HFF-Myc (cell line): Measurements from ENCODE around the gene AFF3.
"Not testable (repeated sequence)": the region's sequence is repeated elsewhere in the genome, so short reads cannot be mapped to it uniquely, and the experiment has no call there.

ENCODE experiments used
- DNase-seq: peaks from one replicate; pipeline ENCODE4 v3.0.0-alpha.2; 2011; ENCODE audit warnings: low read depth; ENCODE audit errors: extremely low read depth
- H3K4me3 ChIP-seq: replicated peaks from 2 replicates; pipeline ENCODE4 v1.5.1; 2011; ENCODE audit warnings: low read depth, mild to moderate bottlenecking, control low read depth, low read length
- TF ChIP-seq, protein P1 (sequence below): IDR thresholded peaks from 2 replicates; pipeline ENCODE4 v1.5.1; 2012; ENCODE audit warnings: mild to moderate bottlenecking, low read depth, low read length, control low read depth; ENCODE audit errors: missing control alignments

Gene AFF3

DNA sequence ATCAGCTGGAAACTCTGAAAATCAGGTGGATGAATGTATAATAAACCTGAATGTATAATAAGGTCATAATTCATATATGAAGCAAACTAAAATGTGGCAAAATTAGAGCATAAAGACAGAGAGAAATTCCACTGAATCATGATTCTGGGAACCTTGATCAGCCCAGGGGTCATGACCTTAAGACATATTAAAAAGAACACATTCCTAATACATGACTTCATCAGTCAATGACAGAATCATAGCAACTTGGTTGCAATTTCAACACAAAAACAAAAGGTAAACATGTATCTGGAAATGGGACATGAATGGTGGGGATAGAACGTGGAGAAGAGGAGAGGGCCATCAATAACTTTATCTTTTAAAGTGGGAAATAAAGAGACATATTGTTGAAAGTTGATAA, 17.6 kb downstream of the AFF3 start:
- TF ChIP-seq, protein P1, sequence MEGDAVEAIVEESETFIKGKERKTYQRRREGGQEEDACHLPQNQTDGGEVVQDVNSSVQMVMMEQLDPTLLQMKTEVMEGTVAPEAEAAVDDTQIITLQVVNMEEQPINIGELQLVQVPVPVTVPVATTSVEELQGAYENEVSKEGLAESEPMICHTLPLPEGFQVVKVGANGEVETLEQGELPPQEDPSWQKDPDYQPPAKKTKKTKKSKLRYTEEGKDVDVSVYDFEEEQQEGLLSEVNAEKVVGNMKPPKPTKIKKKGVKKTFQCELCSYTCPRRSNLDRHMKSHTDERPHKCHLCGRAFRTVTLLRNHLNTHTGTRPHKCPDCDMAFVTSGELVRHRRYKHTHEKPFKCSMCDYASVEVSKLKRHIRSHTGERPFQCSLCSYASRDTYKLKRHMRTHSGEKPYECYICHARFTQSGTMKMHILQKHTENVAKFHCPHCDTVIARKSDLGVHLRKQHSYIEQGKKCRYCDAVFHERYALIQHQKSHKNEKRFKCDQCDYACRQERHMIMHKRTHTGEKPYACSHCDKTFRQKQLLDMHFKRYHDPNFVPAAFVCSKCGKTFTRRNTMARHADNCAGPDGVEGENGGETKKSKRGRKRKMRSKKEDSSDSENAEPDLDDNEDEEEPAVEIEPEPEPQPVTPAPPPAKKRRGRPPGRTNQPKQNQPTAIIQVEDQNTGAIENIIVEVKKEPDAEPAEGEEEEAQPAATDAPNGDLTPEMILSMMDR: no peak
- no peak overlapping the region for H3K4me3 ChIP-seq
- no peak for DNase-seq

DNA sequence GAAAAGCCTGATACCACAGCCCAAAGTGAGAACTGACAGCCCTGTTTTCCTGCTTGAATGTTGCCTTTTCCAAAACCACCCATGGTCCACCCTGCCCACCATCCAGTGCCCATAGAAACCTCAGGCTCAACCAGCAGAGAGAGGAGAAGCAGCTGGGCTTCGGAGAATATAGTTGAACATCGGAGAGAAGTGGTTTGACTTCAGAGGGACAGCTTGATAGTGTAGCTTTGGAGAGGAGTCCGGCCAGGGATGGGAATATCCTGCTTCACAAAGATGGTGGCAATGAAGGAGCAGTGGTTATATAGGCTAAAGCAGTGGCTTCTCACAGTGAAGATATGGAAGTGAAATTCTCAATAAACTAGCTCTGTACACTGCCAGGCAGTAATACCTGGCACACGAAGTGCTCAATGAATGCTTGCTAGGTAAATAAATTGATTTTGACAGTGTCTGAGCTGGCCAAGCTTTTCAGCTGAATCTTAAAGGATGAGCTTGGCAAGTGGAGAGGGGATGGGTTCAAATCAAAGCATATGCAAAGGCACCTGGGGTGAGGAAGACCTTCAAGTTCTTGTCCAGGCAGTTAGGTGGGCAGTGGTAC, 21.2 kb downstream of the AFF3 start:
- DNase-seq: no peak
- TF ChIP-seq, protein P1: no peak
- H3K4me3 ChIP-seq: no peak overlapping the region

DNA sequence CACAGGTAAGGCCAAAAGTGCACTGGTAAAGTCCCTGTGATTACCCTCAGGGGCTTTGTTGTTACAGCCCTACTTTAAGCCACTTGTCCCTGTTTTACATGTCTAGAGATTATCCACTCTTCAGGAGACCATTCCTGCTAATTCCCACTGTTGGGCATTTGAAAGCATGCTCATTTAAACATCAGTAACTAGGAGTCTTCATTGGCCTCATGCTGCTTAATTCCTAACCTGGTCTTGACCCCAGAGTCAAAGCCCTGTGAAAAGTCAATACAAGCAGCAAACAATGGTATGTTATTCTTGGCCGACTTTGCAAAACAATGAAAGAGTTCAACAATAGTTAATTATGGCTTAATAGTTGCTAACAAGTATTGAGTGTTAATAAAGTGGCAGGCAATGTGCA, 23.2 kb downstream of the AFF3 start:
- no peak overlapping the region for H3K4me3 ChIP-seq
- TF ChIP-seq, protein P1: no peak
- no peak for DNase-seq

DNA sequence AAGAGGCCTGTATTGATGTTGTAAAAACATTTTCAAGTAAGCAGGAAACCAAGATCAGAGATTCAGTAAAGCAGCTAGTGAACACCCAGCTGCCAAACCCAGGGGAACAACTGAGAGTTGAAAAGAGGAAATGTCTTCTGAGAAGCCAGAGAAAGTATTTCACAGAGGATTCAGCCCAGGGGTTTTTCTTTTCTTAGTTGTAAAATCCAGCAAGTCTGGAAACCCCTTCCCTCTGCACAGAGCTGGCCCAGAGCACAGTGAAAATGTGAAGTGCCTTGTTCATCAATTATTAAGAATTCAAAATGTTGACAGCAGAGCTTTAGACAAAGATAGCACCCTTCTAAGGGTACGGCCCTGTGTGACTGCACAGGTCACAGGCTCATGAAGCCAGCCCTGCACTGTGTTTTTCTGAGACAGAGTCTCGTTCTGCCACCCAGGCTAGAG, 28.4 kb downstream of the AFF3 start:
- TF ChIP-seq, protein P1: no peak
- no peak for DNase-seq
- H3K4me3 ChIP-seq: no peak overlapping the region

DNA sequence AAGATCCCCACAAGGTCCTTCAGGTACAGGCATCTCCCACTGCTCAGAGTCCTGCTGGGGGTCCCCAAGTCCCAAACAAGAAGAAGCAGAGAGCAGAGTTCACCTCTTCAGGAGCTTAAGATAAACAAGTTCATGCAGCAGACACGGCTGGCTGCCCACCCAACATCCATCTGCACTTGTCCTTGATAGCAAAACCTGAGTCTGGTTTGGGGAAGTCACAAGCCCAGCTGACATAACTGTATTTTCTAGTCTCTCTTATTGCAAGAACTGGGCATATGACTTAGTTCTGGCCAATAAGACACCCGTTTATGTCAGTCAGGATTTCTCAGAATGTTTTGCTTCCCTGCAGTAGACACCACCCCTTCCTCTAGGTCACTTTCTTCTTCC, 31.8 kb downstream of the AFF3 start:
- no peak overlapping the region for H3K4me3 ChIP-seq
- DNase-seq: no peak
- TF ChIP-seq, protein P1: no peak

DNA sequence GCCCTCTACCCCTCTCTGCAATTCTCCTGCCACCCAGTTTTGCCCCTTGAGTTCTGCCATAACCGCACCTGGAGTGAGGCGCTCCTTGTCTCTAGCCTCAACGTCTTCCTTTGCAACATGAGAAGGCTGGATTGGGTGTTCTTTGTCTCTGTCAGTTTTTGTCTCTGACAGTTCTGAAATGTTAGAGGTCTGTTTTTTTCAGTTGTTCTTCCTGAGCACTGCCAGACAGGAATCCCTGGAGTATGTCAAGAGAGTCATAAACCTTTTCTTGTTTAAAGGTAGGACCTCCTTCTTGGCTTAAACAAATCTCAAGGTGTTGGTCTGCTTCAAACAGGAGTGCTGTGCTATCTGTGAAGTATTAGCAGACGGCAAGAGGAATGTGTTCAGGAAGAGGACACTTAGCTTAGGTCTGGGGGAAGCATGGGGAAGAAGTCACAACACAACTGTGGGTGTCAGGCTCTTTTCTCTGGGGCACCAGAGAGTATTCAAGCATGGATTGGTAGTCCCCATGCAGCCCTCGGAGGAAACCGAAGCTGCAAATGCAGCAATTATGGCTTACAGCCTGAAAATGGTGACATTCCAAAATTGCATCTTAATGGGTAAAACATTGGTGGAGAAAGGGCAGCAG, 32.3 kb downstream of the AFF3 start:
- TF ChIP-seq, protein P1: no peak
- H3K4me3 ChIP-seq: no peak overlapping the region

DNA sequence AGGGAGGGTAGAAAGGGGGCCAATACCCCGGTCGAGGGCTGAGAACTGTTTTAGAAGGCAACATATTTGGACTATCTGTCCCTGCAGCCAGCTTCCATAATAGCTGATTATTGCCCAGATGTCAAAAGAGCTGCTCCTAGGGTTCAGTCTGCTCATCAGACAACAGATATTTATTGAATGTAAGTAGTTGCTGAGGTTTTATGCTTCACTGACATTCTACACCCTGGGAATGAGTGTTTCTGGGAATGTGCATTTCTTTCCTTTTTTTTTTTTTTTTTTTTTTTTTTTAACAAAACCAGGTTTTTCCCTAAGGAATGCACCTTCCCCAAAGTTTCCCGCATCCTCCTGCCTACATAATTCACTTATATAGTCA, 33.8 kb downstream of the AFF3 start:
- not testable (repeated sequence) for DNase-seq, H3K4me3 ChIP-seq

More for the DNA sequence above, 32.3 kb downstream of the AFF3 start:
- no peak for DNase-seq
